Measurements from ENCODE around the gene CFC1B. TPM values are rescaled to one million over a fixed set of nuclear protein-coding genes. Genes with fewer than 3 reads are reported as not detected.

CFC1B gene
- polyA plus RNA-seq, 1 experiment: not detected

Small RNAs within 50 kb of the gene (small RNA-seq; reads per million reads assigned to genes)
- gene RF00017 (ENCODE audit: insufficient read length, low read depth, low replicate concordance) (not detected), gene RNU6-473P (ENCODE audit: insufficient read length, low read depth, low replicate concordance) (not detected)

Other genes with a start within 250 kb of the CFC1B start
- 80.9 and 144 TPM in 2 replicates for gene IMP4, start 178.3 kb upstream of the CFC1B start, polyA plus RNA-seq (2011; rRNA removed)
- 21.0 and 24.4 TPM in 2 replicates for gene PTPN18, start 165.2 kb upstream of the CFC1B start, polyA plus RNA-seq (2011; rRNA removed)
- gene POTEI, start 11.9 kb upstream of the CFC1B start, polyA plus RNA-seq (2011; rRNA removed): not detected in 2 replicates
- not detected in 2 replicates for gene CFC1, start 78.4 kb downstream of the CFC1B start, polyA plus RNA-seq (2011; rRNA removed)
- gene POTEJ, start 90.2 kb downstream of the CFC1B start, polyA plus RNA-seq (2011; rRNA removed): 0.02 TPM in 1 of 2 replicates, not detected in the other
- not detected in 2 replicates for gene GPR148, start 207.8 kb downstream of the CFC1B start, polyA plus RNA-seq (2011; rRNA removed)
- not detected in 2 replicates for gene AMER3, start 234.3 kb downstream of the CFC1B start, polyA plus RNA-seq (2011; rRNA removed)